GM04503 (cell line): ENCODE measurements around the gene ADD2.

Experiments
- DNase-seq: peaks from one replicate; pipeline ENCODE4 v3.0.0-alpha.2; 2012; ENCODE audit warnings: low read depth

The ADD2 gene

GRCh38 chr2:70718736-70719135 lies 49.3 kb downstream of the ADD2 start:
- no peak for DNase-seq

GRCh38 chr2:70718241-70718640 lies 49.8 kb downstream of the ADD2 start:
- DNase-seq, result no peak

GRCh38 chr2:70717431-70718038 lies 50.5 kb downstream of the ADD2 start:
- no peak for DNase-seq

GRCh38 chr2:70716951-70717350 lies 51.0 kb downstream of the ADD2 start:
- DNase-seq, result no peak

- DNase-seq, result no peak
Measured at GRCh38 chr2:70716131-70716743, 51.8 kb downstream of the ADD2 start.

GRCh38 chr2:70715071-70715985 lies 52.7 kb downstream of the ADD2 start:
- no peak for DNase-seq

GRCh38 chr2:70714141-70714905 lies 53.7 kb downstream of the ADD2 start:
- DNase-seq, result no peak

- no peak for DNase-seq
Measured at GRCh38 chr2:70712916-70713315, 55.1 kb downstream of the ADD2 start.

GRCh38 chr2:70711191-70711590 lies 56.8 kb downstream of the ADD2 start:
- no peak for DNase-seq

GRCh38 chr2:70710038-70710690 lies 57.8 kb downstream of the ADD2 start:
- DNase-seq, result no peak

GRCh38 chr2:70709275-70710037 lies 58.5 kb downstream of the ADD2 start:
- no peak for DNase-seq

- no peak for DNase-seq
Measured at GRCh38 chr2:70708376-70709199, 59.4 kb downstream of the ADD2 start.

GRCh38 chr2:70707706-70708105 lies 60.3 kb downstream of the ADD2 start:
- no peak for DNase-seq

GRCh38 chr2:70706026-70706795 lies 61.8 kb downstream of the ADD2 start:
- DNase-seq, result no peak

GRCh38 chr2:70705160-70705850 lies 62.7 kb downstream of the ADD2 start:
- no peak for DNase-seq

GRCh38 chr2:70703900-70704549 lies 64.0 kb downstream of the ADD2 start:
- no peak for DNase-seq

- no peak for DNase-seq
Measured at GRCh38 chr2:70702711-70703395, 65.1 kb downstream of the ADD2 start.

GRCh38 chr2:70698847-70699246 lies 69.2 kb downstream of the ADD2 start:
- DNase-seq, result no peak
